B cell (primary cell): ENCODE data around the gene PCDHB8.

Experiments
- EZH2 ChIP-seq: IDR thresholded peaks from 2 replicates; pipeline ENCODE4 v1.6.1; 2012; ENCODE audit warnings: borderline replicate concordance, low read depth, mild to moderate bottlenecking, moderate library complexity, low read length; ENCODE audit not compliant: insufficient read depth, poor library complexity, severe bottlenecking
- TF ChIP-seq, protein P1 (sequence below): fragments of 200-600 bp; IDR thresholded peaks from one replicate; pipeline ENCODE4 v1.8.0; 2022; ENCODE audit warnings: antibody characterized with exemption, mild to moderate bottlenecking

DNA sequence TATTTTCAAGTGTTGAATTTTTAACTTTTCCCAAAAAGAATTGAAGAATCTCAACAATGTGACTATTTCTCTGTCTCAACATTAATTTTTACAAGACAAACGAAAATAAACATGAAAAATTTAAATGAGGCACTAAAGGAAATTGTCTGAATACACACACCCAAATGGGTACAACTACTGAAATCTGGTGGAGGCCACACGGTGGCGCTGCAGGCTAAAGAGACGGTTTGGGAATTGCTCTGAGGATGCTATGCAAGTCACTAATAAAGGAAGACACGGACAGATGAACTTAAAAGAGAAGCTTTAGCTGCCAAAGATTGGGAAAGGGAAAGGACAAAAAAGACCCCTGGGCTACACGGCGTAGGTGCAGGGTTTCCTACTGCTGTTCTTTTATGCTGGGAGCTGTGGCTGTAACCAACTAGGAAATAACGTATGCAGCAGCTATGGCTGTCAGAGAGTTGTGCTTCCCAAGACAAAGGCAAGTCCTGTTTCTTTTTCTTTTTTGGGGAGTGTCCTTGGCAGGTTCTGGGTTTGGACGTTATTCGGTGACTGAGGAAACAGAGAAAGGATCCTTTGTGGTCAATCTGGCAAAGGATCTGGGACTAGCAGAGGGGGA lies 14.6 kb downstream of the PCDHB8 start, which contains the start of gene PCDHB10:
- TF ChIP-seq, protein P1, sequence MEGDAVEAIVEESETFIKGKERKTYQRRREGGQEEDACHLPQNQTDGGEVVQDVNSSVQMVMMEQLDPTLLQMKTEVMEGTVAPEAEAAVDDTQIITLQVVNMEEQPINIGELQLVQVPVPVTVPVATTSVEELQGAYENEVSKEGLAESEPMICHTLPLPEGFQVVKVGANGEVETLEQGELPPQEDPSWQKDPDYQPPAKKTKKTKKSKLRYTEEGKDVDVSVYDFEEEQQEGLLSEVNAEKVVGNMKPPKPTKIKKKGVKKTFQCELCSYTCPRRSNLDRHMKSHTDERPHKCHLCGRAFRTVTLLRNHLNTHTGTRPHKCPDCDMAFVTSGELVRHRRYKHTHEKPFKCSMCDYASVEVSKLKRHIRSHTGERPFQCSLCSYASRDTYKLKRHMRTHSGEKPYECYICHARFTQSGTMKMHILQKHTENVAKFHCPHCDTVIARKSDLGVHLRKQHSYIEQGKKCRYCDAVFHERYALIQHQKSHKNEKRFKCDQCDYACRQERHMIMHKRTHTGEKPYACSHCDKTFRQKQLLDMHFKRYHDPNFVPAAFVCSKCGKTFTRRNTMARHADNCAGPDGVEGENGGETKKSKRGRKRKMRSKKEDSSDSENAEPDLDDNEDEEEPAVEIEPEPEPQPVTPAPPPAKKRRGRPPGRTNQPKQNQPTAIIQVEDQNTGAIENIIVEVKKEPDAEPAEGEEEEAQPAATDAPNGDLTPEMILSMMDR = no peak
- TF ChIP-seq EZH2 = no peak
